Right renal cortex interstitium (tissue), 3 donors: ENCODE results near the gene CHMP1A. TPM values are rescaled to one million over a fixed set of nuclear protein-coding genes. Genes with fewer than 3 reads are reported as not detected.
"Not testable (repeated sequence)": the region's sequence is repeated elsewhere in the genome, so short reads cannot be mapped to it uniquely, and the experiment has no call there.

Experiments
- DNase-seq, 3 donors: peaks; one replicate each; pipeline ENCODE4 v3.0.0-alpha.2; 2013; ENCODE audit warnings: low read depth in 3 of 3, low spot score in 2 of 3
- polyA plus RNA-seq, 3 donors: library from polyadenylated mRNA; unstranded; fragments of 120-200 nt; gene quantifications; one replicate each; pipeline ENCODE4 v1.2.1, GENCODE V29; 2013; ENCODE audit not compliant: insufficient read length in 3 of 3

The CHMP1A gene
- 10 to 100 TPM; 62.0 to 74.0 (median 70.2) TPM for polyA plus RNA-seq

GRCh38 chr16:89657442-89658220 lies at the start of gene CHMP1A, which contains the start of gene SPATA33:
Gene CHMP1A (minus strand): TSS chr16:89657708. CDS start chr16:89657588, 120 bp downstream.
Gene SPATA33 (plus strand): TSS chr16:89657836. CDS start chr16:89657912, 76 bp downstream.
- peak; percentile 63 to 82 (median 76) for DNase-seq

GRCh38 chr16:89706518-89707260 lies 49.2 kb upstream of the CHMP1A start:
- DNase-seq = no peak

- DNase-seq = no peak
These were observed 47.5 kb upstream of the CHMP1A start for GRCh38 chr16:89705006-89705405.

GRCh38 chr16:89704281-89704680 lies 46.8 kb upstream of the CHMP1A start:
- no peak for DNase-seq

GRCh38 chr16:89701425-89702406 lies 44.2 kb upstream of the CHMP1A start, which contains the start of gene SPATA2L:
Gene SPATA2L (minus strand): TSS chr16:89701705. CDS start chr16:89701232, 473 bp downstream.
- DNase-seq = peak in 1 of 3 donors; percentile 86

- no peak for DNase-seq
These were observed 43.3 kb upstream of the CHMP1A start for GRCh38 chr16:89700649-89701424.

- DNase-seq = peak; percentile 91 to 96 (median 94)
These were observed 42.7 kb upstream of the CHMP1A start for GRCh38 chr16:89700100-89700648.

GRCh38 chr16:89699629-89700099 lies 42.2 kb upstream of the CHMP1A start:
- DNase-seq = not testable (repeated sequence)

GRCh38 chr16:89698717-89699116 lies 41.2 kb upstream of the CHMP1A start:
- DNase-seq = not testable (repeated sequence)

GRCh38 chr16:89697616-89698331 lies 40.3 kb upstream of the CHMP1A start:
- no peak for DNase-seq

GRCh38 chr16:89697161-89697615 lies 39.7 kb upstream of the CHMP1A start:
- no peak for DNase-seq

- DNase-seq = no peak
These were observed 39.2 kb upstream of the CHMP1A start for GRCh38 chr16:89696670-89697128.

- DNase-seq = no peak
These were observed 38.6 kb upstream of the CHMP1A start for GRCh38 chr16:89695875-89696669.

GRCh38 chr16:89695086-89695874 lies 37.8 kb upstream of the CHMP1A start:
- no peak for DNase-seq

GRCh38 chr16:89694784-89695085 lies 37.2 kb upstream of the CHMP1A start:
- not testable (repeated sequence) for DNase-seq

GRCh38 chr16:89693931-89694783 lies 36.6 kb upstream of the CHMP1A start:
- no peak for DNase-seq
